ENCODE data around the gene MEAF6. TPM values are rescaled to one million over a fixed set of nuclear protein-coding genes. Genes with fewer than 3 reads are reported as not detected.
A peak's percentile ranks its signal among the peaks of the same experiment; 100 is the strongest.
"Not testable (repeated sequence)": the region's sequence is repeated elsewhere in the genome, so short reads cannot be mapped to it uniquely, and the experiment has no call there.

MEAF6 gene
- total RNA-seq, 1 donor from 2014 or later = 35.7 TPM

DNA sequence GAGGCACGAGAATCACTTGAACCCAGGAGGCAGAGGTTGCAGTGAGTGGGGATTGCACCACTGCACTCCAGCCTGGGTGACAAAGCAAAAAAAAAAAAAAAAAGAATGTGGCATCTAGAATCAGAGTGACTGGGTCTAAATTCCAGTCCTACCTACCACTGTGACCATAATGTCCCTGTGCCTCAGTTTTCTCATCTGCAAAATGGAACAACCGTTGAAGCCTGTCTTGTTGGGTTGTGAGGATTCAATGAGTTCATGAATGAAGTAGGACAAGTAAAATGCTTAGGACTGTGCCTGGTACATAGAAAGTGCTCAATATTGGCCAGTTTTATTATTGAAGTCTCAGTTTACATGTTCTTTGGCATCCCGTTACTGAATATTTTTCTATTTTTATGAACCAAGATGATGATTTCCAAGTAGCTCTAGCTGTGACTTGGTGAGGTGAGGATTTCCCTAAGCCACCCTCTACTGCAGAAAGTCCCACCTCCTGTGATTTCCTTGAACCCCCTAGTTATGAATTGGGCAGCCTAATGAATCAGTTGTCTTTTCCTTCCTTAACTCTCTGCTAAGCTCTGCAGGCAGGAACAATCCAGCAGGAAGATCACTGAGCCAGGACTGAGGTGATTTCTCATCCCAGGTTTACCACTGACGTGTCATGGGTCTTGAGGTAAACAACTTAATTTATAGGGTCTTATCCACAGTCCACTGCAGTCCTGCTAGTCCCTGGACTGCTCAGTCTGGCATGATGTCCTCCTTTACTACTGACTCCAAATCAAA, 18.9 kb upstream of the MEAF6 start:
- DNase-seq (no peak), ATAC-seq (peak; percentile 12)
- intact Hi-C loops (cut with micrococcal nuclease) = no loop called here

DNA sequence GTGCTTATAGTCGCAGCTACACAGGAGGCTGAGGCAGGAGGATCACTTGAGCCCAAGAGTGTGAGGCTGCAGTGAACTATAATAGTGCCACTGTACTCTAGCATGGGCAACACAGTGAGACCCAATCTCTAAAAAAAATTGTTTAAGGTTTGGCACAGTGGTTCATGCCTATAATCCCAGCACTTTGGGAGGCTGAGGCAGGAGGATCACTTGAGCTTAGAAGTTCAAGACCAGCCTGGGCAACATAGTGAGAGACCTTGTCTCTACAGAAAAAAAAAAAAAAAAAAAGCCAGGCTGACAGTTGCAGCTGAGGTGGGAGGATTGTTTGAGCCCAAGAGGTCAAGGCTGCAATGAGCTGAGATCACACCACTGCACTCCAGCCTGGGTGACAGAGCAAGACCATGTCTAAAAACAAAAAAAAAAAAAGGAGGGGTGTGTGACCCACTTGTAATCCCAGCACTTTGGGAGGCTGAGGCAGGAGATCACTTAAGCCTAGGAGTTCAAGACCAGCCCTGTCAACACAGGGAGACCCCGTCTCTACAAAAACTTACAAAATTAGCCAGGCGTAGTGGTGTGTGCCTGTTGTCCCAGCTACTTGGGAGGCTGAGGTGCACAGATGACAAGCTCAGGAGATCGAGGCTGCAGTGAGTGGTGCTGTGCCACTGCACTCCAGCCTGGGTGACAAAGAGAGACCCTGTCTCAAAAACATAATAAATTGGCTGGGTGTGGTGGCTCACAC, 18.0 kb upstream of the MEAF6 start:
- intact Hi-C loops (cut with micrococcal nuclease); DNase-seq; ATAC-seq: not testable (repeated sequence)

- DNase-seq; intact Hi-C loops (cut with micrococcal nuclease); ATAC-seq: not testable (repeated sequence)
Observed at GRCh38 chr1:37529888-37530287, 15.3 kb upstream of the MEAF6 start.

- no peak for DNase-seq
- intact Hi-C loops (cut with micrococcal nuclease) = no loop called here
- no peak for ATAC-seq
Observed at GRCh38 chr1:37519613-37520012, 5.0 kb upstream of the MEAF6 start.

- ATAC-seq; DNase-seq; intact Hi-C loops (cut with micrococcal nuclease): not testable (repeated sequence)
Observed at GRCh38 chr1:37518929-37519328, 4.4 kb upstream of the MEAF6 start.

DNA sequence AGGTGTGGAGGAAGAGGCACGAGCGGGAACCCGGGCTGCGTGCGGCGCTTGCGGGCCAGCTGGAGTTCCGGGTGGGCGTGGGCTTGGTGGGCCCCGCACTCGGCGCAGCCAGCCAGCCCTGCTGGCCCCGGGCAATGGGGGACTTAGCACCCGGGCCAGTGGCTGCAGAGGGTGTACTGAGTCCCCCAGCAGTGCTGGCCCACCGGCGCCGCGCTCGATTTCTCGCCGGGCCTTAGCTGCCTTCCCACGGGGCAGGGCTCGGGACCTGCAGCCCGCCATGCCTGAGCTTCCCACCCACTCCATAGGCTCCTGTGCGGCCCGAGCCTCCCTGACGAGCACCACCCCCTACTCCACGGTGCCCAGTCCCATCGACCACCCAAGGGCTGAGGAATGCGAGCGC, 3.7 kb upstream of the MEAF6 start:
- intact Hi-C loops (cut with micrococcal nuclease); DNase-seq; ATAC-seq: not testable (repeated sequence)

DNA sequence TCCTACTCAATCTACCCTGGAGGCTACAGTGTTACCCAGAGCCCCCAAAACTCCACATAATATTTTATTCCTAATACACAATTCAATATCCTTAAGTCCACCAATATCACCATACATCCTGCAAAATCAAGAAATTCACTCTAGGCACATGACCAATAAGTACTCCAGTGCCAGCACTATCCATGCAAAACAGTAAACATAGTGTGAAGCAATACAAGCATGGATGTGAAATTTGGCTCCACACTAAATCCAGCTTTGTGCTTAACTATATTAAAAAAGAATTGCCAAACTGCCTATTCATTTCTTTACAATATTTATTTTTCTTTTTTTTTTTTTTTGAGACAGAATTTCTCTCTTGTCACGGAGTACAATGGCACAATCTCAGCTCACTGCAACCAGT, 3.0 kb upstream of the MEAF6 start:
- DNase-seq (no peak), ATAC-seq (no peak)
- intact Hi-C loops (cut with micrococcal nuclease) = no loop called here

- intact Hi-C loops (cut with micrococcal nuclease) = no loop called here
- ATAC-seq (no peak), DNase-seq (no peak)
Observed at GRCh38 chr1:37515185-37516034, 844 bp upstream of the MEAF6 start.

DNA sequence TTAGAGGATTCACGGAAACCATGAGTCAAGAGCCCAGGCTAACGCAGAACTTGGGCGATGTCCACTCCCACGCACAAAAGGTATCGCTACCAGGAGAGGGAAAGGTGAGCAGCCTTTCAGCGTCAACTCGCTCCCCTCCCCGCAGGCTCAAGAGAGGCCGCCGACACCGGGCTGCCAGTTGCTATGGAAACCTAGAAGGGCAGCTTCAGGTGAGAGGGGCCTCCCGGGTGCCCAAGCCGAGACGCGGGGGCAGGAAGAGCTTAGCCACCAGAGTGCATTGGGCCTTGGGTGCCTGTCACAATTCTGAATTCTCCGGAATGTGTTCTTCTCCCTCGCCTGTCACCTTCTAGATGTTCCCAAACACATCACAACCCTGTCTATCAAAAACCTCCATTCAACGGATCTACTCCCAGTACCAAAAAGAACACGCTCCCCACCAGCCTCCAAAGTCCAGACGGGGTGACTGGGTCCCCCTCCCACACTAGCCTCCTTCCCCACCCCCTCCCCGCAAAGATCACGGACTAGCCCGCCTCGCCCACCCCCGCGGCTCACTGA, 694 bp downstream of the MEAF6 start:
- DNase-seq (no peak), ATAC-seq (no peak)
- intact Hi-C loops (cut with micrococcal nuclease) = no loop called here

DNA sequence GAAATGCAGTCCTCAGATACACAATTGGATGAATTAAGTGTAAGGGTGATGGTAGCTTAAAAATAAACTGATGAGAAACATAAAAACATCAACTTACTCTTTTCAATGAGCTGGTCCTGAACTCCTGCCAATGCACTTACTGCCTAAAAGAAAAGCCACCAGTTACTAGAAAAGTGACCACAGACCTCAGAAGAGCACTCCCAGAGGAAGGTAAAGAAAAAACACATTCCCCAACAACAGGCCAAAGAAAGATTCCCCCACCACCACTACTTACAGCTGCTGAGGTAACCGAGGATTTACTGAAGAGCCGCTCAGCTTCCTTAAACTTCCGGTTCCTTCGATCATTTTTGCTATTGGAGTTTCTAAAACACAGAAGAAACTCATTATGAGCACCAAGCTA, 5.4 kb downstream of the MEAF6 start:
- intact Hi-C loops (cut with micrococcal nuclease) = no loop called here
- no peak for ATAC-seq
- DNase-seq = no peak

- intact Hi-C loops (cut with micrococcal nuclease) = no loop called here
- DNase-seq = no peak
- no peak for ATAC-seq
Observed at GRCh38 chr1:37506740-37507139, 7.8 kb downstream of the MEAF6 start.

DNA sequence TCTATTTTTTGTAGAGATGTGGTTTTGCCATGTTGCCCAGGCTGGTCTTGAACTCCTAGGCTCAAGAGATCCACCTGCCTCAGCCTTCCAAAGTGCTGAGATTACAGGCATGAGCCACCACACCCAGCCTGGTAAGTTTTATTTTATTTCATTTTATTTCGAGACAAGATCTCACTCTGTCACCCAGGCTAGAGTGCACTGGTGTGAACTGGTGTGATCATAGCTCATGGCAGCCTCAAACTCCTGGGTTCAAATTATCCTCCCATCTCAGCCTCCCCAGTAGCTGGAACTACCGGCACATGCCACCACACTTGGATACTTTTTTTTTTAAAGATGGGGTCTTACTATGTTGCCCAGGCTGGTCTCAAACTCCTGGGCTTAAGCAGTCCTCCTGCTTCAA, 11.8 kb downstream of the MEAF6 start:
- not testable (repeated sequence) for ATAC-seq

DNA sequence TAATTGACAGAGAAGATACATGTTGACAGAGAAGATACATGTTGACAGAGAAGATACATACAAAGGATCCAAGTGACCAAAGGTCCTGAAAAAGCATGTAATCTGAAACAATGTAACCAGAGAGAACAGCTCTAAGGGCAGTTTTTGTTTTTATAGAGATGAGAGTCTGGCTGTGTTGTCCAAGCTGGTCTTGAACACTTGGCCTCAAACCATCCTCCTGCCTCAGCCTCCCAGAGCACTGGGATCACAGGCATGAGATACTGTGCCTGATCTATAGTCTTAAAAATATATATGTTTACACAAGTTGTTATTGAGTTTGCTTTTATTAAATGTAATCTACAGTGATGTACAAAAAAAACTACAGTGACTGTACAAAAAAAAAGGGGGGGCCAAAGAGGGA, 12.5 kb downstream of the MEAF6 start:
- DNase-seq = no peak
- intact Hi-C loops (cut with micrococcal nuclease) = no loop called here
- no peak for ATAC-seq

More for the DNA sequence above, 11.8 kb downstream of the MEAF6 start:
- intact Hi-C loops (cut with micrococcal nuclease); DNase-seq: not testable (repeated sequence)

GRCh38 chr1:37501661-37502060, 12.9 kb downstream of the MEAF6 start:
- no peak for ATAC-seq
- DNase-seq = no peak
- intact Hi-C loops (cut with micrococcal nuclease) = no loop called here

DNA sequence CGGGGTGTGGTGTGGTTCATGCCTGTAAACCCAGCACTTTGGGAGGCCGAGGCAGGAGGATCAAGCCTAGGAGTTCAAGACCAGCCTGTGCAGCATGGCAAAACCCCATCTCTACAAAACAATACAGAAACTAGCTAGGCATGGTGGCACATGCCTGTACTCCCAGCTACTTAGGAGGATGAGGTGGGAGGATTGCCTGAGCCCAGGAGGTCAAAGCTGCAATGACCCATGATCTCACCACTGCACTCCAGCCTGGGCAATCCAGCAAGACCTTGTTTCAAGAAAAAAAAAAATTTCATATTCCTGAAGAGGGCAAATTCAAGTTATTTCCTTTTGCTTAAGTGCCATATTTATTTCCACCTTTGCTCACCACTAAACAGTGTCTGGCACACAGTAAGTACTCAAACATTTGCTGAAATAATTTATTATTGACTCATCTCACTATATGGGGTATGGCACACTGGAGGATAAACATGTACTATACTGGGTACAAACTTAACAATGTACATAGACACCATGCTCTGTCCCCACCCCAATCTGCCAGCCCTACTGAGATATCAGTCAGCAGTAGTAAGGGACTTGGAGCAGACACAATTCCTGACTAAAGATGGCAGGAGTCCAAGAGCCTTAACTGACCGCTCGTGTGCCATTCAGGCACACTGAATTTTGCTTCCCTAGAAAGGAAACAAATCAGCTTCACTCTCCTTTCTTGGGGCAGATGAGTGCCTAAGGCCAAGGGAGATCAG, 15.5 kb downstream of the MEAF6 start:
- peak; percentile 97 for ATAC-seq
- no peak for DNase-seq
- intact Hi-C loops (cut with micrococcal nuclease) = no loop called here

GRCh38 chr1:37497832-37498231, 16.7 kb downstream of the MEAF6 start:
- intact Hi-C loops (cut with micrococcal nuclease) = no loop called here
- ATAC-seq (no peak), DNase-seq (no peak)

- ATAC-seq (no peak), DNase-seq (no peak)
- intact Hi-C loops (cut with micrococcal nuclease) = no loop called here
Observed at GRCh38 chr1:37495875-37496274, 18.7 kb downstream of the MEAF6 start.

DNA sequence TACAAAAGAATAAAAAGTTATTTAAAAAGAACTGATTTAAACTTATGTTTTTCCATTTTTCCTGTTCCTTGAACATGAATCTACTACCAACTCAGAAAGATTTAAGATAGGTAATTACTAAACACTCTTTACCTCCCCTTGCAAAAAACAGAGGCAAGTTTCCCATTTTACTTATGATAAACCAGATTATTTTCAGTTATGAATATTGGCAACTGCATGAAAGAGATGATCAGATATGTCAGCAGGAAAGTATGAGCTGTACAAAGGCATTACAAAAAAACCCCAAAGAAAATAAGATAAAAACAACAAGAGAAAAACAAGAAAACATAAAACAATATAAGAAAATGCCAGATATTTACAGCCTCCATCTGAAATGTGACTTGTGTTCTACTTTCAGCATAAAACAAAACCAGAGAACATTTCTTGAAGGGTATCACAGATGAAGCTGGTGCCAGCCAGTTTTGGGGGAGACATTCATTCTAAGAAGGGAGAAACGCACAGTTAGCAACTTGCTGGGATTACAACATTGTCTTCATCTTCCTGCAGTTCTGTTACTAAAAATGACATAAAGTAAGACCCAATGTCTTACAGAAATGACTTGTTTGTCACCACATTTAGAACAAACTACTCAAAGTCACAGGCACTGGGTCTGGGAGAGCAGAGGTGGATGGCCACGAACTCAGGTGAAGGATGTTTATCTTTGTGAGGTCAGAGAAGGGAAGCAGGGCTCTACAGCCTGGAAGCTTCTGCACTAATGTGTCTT, 21.0 kb downstream of the MEAF6 start:
- intact Hi-C loops (cut with micrococcal nuclease) = no loop called here
- DNase-seq = no peak
- ATAC-seq = no peak

Data from left ventricle myocardium superior (tissue), 1 donor.